Hypothalamus (tissue), 51 donors: ENCODE results near the gene TGM2.
"Not testable (repeated sequence)": the region's sequence is repeated elsewhere in the genome, so short reads cannot be mapped to it uniquely, and the experiment has no call there.

Experiments used
- DNase-seq, 51 donors: peaks; one replicate each; lab custom pipeline; 2025; lab: John Stamatoyannopoulos, UW

Gene TGM2

GRCh38 chr20:38120625-38120988 is 44.5 kb downstream of the TGM2 start:
- no peak for DNase-seq

DNA sequence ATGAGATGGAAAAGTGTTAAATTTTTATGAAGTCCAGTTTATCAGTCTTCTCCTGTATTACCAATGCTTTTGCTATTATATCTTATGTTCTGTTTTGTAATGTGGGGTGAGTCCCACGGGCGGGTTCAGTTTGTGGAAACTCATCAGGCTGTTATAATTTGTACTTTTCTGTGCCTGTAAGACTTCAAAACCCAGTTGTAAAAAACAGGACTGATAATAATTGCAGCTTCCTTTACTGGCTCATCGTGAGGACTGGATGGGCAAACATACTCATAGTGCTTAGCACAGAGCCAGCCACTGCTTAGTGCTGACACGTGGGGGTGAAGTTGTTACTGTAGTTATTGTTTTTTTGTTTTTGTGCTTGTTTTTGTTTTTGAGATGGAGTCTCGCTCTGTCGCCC is 45.6 kb downstream of the TGM2 start:
- no peak for DNase-seq

DNA sequence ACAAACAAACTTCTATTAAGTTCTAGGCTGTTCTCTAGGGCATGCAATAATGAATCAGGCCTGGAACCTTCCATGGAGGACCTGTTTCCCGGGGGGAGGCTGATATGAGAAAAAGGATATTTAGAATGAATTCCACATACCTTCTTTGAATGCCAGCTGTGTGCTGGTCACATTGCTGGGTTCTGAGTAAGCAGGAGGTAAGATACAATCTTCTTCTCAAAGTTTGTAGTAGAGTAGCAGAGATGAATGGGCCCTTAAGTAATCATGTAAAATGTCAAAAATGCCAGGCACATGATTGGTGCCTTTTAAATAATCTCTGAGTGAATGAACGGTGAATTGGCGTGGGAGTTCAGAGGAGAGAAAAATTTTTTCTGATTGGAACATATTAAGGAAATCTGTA is 47.4 kb downstream of the TGM2 start:
- DNase-seq: no peak

GRCh38 chr20:38117205-38117604 is 47.9 kb downstream of the TGM2 start:
- no peak for DNase-seq

DNA sequence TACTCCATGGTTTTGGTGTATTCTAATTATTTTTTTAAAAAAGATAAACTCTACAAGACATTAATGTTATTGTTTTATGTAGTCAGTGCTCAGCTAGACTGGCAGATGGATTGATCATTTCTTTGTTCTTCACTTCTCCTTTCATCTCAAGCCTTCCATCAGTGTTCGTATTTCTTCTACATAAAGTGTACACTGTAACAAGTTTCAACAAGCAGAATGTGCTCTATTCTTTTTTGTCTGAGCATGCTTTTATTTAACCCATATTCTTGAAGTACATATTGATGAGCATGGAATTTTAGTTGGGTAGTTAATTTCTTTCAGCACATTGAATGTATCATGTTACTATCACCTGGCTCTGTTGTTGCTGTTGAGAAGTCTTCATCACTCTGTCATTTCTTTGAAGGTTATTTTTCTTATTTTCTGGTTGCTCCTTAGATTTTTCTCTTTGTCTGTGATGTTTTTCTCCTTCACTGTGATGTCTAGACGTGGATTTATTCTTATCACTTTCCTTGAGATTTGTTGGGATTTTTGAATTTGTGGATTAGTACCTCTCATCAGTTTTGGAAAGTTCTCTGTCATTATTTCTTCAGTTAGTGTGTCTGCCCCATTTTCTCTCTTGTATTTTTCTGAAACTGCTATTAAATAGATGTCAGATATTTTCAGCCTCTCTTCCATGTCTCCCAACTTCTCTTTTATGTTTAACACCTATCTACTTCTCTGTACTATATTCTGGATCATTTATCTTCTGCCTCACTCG is 48.5 kb downstream of the TGM2 start:
- DNase-seq: no peak

GRCh38 chr20:38115896-38116295 is 49.2 kb downstream of the TGM2 start:
- no peak for DNase-seq

DNA sequence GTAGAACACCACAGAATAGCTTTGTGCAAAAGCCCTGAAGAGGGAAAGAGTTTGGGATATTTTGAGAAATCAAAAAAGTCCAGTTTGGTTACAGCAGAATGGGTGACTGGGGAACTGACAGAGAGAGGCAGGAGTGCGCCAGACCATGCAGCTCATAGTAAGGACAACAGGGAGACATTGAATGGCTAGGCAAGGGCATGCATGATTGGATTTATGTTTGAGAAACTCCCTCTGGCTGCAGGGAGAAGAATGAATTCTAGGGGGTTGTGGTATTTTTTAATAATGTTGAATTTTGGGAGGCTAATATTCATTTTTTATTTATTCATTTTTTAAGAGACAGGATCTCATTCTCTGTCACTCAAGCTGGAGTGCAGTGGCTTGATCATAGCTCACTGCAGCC is 49.9 kb downstream of the TGM2 start:
- DNase-seq: no peak

GRCh38 chr20:38114353-38114791 is 50.7 kb downstream of the TGM2 start:
- DNase-seq: no peak

GRCh38 chr20:38113401-38114325 is 51.4 kb downstream of the TGM2 start:
- no peak for DNase-seq

- DNase-seq: no peak
Measured at GRCh38 chr20:38112930-38113294, 52.2 kb downstream of the TGM2 start.

DNA sequence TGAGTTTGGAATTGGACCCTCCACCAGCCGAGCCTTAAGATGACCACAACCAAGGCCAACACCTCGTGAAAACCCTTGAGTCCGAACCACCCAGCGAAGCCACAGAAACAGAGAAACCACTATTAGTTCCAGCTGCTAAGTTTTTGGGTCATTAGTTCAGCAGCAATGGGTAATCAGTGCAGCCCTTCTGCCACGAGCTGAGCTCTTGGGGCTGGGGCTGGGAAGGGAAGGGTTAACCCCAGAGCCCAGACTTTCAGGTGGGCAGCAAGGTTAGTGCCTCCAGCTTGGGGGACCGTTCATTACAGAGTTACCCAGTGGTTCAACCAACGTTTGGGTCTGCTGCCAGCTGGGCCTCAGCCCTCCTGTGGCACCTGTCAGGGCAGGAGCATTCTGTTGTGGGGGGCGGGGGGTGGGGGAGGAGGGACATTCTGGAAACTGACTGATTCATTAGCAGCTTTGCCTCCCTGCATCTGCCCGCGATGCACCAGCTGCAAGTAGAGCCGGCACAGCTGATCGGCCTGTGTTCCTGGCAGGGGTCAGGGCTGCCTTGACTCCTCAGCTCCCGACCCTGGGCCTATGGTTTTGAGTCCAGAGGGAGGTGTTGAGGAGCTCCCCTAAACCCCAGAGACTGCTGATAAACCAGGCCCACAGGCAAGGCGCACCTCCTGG is 52.7 kb downstream of the TGM2 start:
- no peak for DNase-seq

DNA sequence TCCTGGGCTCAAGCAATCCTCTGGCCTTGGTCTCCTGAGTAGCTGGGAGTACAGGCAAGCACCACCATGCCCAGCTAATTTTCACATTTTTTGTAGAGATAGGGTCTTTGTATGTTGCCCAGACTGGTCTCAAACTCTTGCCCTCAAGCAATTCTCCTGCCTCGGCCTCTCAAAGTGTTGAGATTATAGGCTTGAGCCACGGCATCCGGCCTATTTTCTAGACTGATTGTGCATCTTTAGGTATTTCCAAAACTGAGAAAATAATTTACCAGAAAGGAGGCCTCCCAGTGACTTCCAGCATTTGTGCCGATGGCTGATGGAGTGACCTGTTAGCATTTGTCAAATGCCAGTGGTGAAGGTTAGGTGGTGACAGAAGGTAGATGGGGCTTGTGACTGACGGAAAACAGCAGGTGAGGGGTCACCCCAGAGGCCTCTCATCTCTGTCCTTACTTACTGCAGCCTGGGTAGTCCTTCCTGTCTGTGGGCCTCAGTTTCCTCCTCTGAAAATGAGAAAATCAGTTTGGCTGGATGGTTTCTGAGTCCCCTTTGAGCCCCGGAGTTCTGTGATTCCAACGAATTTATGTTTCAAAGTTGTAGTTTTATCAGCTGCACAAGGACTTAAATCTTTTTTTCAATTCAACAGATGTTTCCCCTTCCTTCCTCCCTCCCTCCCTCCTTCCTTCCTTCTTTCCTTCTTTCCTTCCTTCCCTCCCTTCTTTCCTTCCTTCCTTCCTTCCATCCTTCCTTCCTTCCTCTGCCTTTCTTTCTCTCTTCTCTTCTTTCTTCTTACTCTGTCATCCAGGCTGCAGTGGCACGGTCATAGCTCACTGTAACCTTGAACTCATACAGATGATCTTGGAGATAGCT is 53.5 kb downstream of the TGM2 start:
- DNase-seq: no peak

DNA sequence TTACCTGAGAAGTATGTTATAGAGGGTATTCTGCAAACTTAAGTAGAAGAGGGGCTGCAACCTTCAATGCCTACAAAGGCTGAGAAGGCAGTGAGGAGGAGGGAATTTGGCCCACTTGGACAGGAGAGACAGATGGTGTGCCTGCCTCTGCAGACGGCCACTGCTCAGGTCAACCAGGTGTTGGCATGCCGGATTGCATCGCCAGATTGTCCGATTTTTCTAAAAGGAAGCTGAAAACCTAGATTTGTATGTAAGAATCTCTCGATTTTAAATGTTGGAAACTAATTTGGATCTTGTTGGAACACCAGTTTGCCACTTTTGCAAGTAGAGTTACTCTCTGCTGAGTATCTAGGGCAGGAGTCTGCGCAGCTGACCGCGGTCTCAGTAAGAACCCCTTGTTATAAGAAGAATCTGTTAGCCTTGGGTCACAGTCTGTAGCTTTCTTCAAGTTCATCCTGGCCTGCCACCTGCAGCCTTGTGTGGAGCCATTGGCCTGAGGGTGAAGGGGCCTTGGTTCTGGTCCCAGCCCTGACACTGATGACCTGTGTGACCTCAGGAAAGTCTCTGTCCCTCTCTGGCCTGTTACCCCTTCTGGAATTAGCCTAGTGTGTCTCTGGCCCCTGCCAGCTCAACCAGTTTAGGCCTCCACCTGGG is 54.4 kb downstream of the TGM2 start:
- DNase-seq: no peak

GRCh38 chr20:38109591-38110524 is 55.2 kb downstream of the TGM2 start:
- no peak for DNase-seq

DNA sequence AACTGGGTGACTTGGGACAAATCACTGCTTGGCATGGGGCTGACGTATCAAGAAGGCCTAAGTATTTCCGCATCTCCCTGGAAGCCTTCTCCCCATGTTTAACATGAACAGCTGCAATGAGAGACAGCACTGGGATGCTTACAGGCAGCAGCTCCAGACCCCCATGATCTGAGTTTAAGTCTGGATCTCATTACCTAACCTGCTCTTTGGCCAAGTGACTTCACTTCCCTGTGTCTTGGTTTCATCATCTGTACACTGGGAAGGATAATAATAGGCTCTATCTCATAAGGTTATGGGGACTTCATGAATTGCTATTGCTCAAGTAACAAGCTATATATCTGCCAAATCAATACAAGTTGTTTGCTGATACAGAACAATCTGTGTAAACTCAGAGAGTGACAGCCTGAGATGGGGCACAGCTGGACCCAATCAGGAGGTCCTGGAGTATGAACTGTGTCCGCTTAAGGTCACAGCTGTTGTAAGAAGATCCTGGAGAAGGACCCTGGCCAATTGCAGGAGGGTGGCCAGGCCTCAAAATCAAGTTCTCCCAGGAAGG is 56.0 kb downstream of the TGM2 start:
- DNase-seq: no peak

- no peak for DNase-seq
Measured at GRCh38 chr20:38108438-38108985, 56.6 kb downstream of the TGM2 start.

DNA sequence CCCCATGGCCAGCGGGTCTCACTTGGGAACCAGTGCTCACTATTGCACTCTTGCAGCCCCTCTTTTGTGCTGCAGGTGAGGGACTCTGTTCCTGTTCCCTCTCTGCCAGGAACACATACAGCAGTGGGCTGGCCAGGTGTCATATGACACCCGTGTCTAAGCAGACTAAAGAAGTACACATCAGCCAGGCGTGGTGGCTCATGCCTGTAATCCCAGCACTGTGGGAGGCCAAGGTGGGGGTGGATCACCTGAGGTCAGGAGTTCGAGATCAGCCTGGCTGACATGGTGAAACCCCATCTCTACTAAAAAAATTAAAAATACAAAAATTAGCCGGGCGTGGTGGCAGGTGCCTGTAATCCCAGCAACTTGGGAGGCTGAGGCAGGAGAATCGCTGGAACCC is 57.2 kb downstream of the TGM2 start:
- DNase-seq: not testable (repeated sequence)

- DNase-seq: not testable (repeated sequence)
Measured at GRCh38 chr20:38107386-38107785, 57.7 kb downstream of the TGM2 start.
